Neural cell (in vitro differentiated cells): ENCODE data around the gene CNR2. TPM values are rescaled to one million over a fixed set of nuclear protein-coding genes. Genes with fewer than 3 reads are reported as not detected.

ENCODE experiments used
- H2AFZ ChIP-seq: fragments of 200-600, 300-800 bp; sonication (generic), shearing (Covaris generic); 2 replicates; pipeline ENCODE4 v1.6.0; 2014; ENCODE audit warnings: low read depth, mild to moderate bottlenecking, antibody characterized with exemption, low read length, moderate library complexity
- H3F3A ChIP-seq: fragments of 200-600 bp; shearing (Covaris generic); 2 replicates; pipeline ENCODE4 v1.6.1; 2016; ENCODE audit warnings: mild to moderate bottlenecking, moderate library complexity, mixed read lengths, antibody characterized with exemption, low read length; ENCODE audit not compliant: insufficient read depth, poor library complexity, severe bottlenecking
- H3K27ac ChIP-seq: fragments of 200-600, 300-800 bp; sonication (generic), shearing (Covaris generic); 2 replicates; pipeline ENCODE4 v1.5.1; 2014; ENCODE audit warnings: mild to moderate bottlenecking, low read length, moderate library complexity
- H3K27me3 ChIP-seq: fragments of 300-800, 200-600 bp; sonication (generic), shearing (Covaris generic); 2 replicates; pipeline ENCODE4 v1.6.0; 2014; ENCODE audit warnings: mild to moderate bottlenecking, low read depth, low read length, moderate library complexity; ENCODE audit not compliant: insufficient read depth
- H3K36me3 ChIP-seq: fragments of 300-800, 200-600 bp; sonication (generic), shearing (Covaris generic); 2 replicates; pipeline ENCODE4 v1.5.1; 2014; ENCODE audit warnings: mild to moderate bottlenecking, antibody characterized with exemption, low read length, moderate library complexity; ENCODE audit not compliant: insufficient read depth
- H3K4me2 ChIP-seq: fragments of 300-800, 200-600 bp; sonication (generic), shearing (Covaris generic); 2 replicates; pipeline ENCODE4 v1.6.0; 2014; ENCODE audit warnings: mild to moderate bottlenecking, low read length
- H3K4me3 ChIP-seq: fragments of 300-800, 200-600 bp; sonication (generic), shearing (Covaris generic); 2 replicates; pipeline ENCODE4 v1.5.1; 2014; ENCODE audit warnings: mild to moderate bottlenecking, low read length, moderate library complexity
- H3K79me2 ChIP-seq: fragments of 200-600 bp; shearing (Covaris generic); replicated peaks from 2 replicates; pipeline ENCODE4 v1.6.0; 2014; ENCODE audit warnings: mild to moderate bottlenecking, low read length, moderate library complexity; ENCODE audit not compliant: insufficient read depth
- H3K9ac ChIP-seq: fragments of 300-800, 200-600 bp; sonication (generic), shearing (Covaris generic); 2 replicates; pipeline ENCODE4 v1.6.1; 2016; ENCODE audit warnings: mild to moderate bottlenecking, low read length, mixed read lengths
- H3K9me2 ChIP-seq: fragments of 200-600 bp; shearing (Covaris generic); 2 replicates; pipeline ENCODE4 v1.6.1; 2016; ENCODE audit warnings: mild to moderate bottlenecking, low read length, mixed read lengths; ENCODE audit not compliant: insufficient read depth
- H3K9me3 ChIP-seq: fragments of 200-600, 300-800 bp; sonication (generic), shearing (Covaris generic); 2 replicates; pipeline ENCODE4 v1.6.1; 2016; ENCODE audit warnings: mild to moderate bottlenecking, mixed run types, low read length, moderate library complexity, mixed read lengths
- H4K20me1 ChIP-seq: fragments of 200-600 bp; shearing (Covaris generic); 2 replicates; pipeline ENCODE4 v1.6.1; 2016; ENCODE audit warnings: mild to moderate bottlenecking, mixed run types; ENCODE audit not compliant: insufficient read depth
- EP300 ChIP-seq: fragments of 450-650 bp; conservative IDR thresholded peaks from 2 replicates; pipeline ENCODE4 v1.6.1; 2014; ENCODE audit warnings: antibody characterized with exemption, mild to moderate bottlenecking, moderate library complexity; ENCODE audit not compliant: poor library complexity, severe bottlenecking
- EZH2 ChIP-seq: fragments of 200-600, 300-800 bp; shearing (Covaris generic), sonication (generic); IDR thresholded peaks from 2 replicates; pipeline ENCODE4 v1.6.1; 2014; ENCODE audit warnings: antibody characterized with exemption, low read length, borderline replicate concordance, mild to moderate bottlenecking; ENCODE audit not compliant: insufficient read depth, poor library complexity, severe bottlenecking
- MXI1 ChIP-seq: fragments of 450-650 bp; conservative IDR thresholded peaks from 2 replicates; pipeline ENCODE4 v1.6.1; 2014; ENCODE audit warnings: antibody characterized with exemption, mild to moderate bottlenecking; ENCODE audit not compliant: poor library complexity, severe bottlenecking
- POLR2AphosphoS5 ChIP-seq: IDR thresholded peaks from 2 replicates; pipeline ENCODE4 v1.6.1; 2012
- RAD21 ChIP-seq: fragments of 450-650 bp; conservative IDR thresholded peaks from 2 replicates; pipeline ENCODE4 v1.6.1; 2014; ENCODE audit warnings: antibody characterized with exemption, mild to moderate bottlenecking, moderate library complexity
- SMC3 ChIP-seq: fragments of 450-650 bp; conservative IDR thresholded peaks from 2 replicates; pipeline ENCODE4 v1.6.1; 2014; ENCODE audit warnings: antibody characterized with exemption, mild to moderate bottlenecking, moderate library complexity; ENCODE audit not compliant: poor library complexity
- TAF1 ChIP-seq: IDR thresholded peaks from 2 replicates; pipeline ENCODE4 v1.6.1; 2012; ENCODE audit warnings: low read depth
- polyA plus RNA-seq: library from polyadenylated mRNA; depleted of rRNA; stranded (reverse); fragments of >200 nt; gene quantifications from 2 replicates; pipeline ENCODE4 v1.2.3, GENCODE V29; 2014
- TF ChIP-seq, protein P1 (sequence below): fragments of 450-650 bp; IDR thresholded peaks from 2 replicates; pipeline ENCODE4 v1.5.1; 2014; ENCODE audit warnings: antibody characterized with exemption, mild to moderate bottlenecking, moderate library complexity; ENCODE audit not compliant: poor library complexity, severe bottlenecking
- TF ChIP-seq, protein P2 (sequence below): IDR thresholded peaks from 2 replicates; pipeline ENCODE4 v1.6.1; 2012; ENCODE audit warnings: borderline replicate concordance

CNR2 gene
- polyA plus RNA-seq, 1 donor from 2014 or later: not detected

DNA sequence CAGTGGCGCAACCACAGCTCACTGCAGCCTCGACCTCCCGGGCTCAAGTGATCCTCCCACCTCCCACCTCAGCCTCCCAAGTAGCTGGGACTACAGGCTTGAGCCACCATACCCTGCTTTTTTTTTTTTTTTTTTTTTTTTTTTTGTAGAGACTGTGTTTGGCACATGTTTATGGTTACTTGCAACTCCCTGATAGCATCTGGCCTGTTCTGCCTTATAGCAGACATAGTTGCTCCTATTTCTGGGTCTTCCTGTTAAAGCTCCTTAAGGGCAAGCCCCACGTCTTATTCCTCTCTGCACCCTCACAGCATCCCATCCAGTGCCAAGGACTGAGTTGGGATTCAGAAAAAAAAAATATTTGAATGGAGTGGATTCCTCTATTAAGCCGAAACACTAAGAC lies 17.1 kb upstream of the CNR2 start:
- Histone ChIP-seq H3K9me2 (no peaks in the 10 kb centered on the region), H3K36me3 (no peaks in the 10 kb centered on the region), H3K27ac (no peak overlapping the region), H3K79me2 (no peaks in the 10 kb centered on the region), H4K20me1 (no peaks in the 10 kb centered on the region), H3K9me3 (no peaks in the 10 kb centered on the region), H3K4me2 (no peak overlapping the region), H3K9ac (no peak overlapping the region), H3K4me3 (no peak overlapping the region), H2AFZ (no peak overlapping the region), H3F3A (no peaks in the 10 kb centered on the region), H3K27me3 (no peaks in the 10 kb centered on the region)
- TF ChIP-seq EZH2 (no peak), MXI1 (no peak), SMC3 (no peak), TAF1 (no peak), RAD21 (no peak), POLR2AphosphoS5 (no peak), EP300 (no peak)
- TF ChIP-seq, protein P1, sequence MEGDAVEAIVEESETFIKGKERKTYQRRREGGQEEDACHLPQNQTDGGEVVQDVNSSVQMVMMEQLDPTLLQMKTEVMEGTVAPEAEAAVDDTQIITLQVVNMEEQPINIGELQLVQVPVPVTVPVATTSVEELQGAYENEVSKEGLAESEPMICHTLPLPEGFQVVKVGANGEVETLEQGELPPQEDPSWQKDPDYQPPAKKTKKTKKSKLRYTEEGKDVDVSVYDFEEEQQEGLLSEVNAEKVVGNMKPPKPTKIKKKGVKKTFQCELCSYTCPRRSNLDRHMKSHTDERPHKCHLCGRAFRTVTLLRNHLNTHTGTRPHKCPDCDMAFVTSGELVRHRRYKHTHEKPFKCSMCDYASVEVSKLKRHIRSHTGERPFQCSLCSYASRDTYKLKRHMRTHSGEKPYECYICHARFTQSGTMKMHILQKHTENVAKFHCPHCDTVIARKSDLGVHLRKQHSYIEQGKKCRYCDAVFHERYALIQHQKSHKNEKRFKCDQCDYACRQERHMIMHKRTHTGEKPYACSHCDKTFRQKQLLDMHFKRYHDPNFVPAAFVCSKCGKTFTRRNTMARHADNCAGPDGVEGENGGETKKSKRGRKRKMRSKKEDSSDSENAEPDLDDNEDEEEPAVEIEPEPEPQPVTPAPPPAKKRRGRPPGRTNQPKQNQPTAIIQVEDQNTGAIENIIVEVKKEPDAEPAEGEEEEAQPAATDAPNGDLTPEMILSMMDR: no peak
- TF ChIP-seq, protein P2, sequence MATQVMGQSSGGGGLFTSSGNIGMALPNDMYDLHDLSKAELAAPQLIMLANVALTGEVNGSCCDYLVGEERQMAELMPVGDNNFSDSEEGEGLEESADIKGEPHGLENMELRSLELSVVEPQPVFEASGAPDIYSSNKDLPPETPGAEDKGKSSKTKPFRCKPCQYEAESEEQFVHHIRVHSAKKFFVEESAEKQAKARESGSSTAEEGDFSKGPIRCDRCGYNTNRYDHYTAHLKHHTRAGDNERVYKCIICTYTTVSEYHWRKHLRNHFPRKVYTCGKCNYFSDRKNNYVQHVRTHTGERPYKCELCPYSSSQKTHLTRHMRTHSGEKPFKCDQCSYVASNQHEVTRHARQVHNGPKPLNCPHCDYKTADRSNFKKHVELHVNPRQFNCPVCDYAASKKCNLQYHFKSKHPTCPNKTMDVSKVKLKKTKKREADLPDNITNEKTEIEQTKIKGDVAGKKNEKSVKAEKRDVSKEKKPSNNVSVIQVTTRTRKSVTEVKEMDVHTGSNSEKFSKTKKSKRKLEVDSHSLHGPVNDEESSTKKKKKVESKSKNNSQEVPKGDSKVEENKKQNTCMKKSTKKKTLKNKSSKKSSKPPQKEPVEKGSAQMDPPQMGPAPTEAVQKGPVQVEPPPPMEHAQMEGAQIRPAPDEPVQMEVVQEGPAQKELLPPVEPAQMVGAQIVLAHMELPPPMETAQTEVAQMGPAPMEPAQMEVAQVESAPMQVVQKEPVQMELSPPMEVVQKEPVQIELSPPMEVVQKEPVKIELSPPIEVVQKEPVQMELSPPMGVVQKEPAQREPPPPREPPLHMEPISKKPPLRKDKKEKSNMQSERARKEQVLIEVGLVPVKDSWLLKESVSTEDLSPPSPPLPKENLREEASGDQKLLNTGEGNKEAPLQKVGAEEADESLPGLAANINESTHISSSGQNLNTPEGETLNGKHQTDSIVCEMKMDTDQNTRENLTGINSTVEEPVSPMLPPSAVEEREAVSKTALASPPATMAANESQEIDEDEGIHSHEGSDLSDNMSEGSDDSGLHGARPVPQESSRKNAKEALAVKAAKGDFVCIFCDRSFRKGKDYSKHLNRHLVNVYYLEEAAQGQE: no peak

DNA sequence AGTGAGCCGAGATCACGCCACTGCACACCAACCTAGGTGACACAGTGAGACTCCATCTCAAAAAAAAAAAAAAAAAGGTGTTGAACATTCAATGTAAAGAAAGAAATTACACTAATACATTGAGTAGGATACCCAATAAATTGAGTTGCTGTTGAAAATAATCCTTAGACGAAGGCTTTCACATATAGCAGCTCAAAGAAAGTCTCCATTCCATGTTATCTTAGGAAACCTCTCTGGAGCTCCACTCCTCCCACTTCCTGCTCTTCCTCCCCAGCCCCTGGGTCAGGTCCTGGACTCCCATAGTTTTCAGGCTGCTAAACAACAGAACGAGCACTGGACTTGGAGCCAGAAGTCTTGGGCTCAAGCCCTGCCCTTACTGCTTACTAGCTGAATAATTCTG lies 15.6 kb upstream of the CNR2 start:
- Histone ChIP-seq H3K9ac (no peak overlapping the region), H4K20me1 (no peaks in the 10 kb centered on the region), H3K27ac (no peak overlapping the region), H3K36me3 (no peaks in the 10 kb centered on the region), H3F3A (no peaks in the 10 kb centered on the region), H3K79me2 (no peaks in the 10 kb centered on the region), H3K27me3 (no peaks in the 10 kb centered on the region), H2AFZ (no peak overlapping the region), H3K9me3 (no peaks in the 10 kb centered on the region), H3K4me3 (no peak overlapping the region), H3K4me2 (no peak overlapping the region), H3K9me2 (no peaks in the 10 kb centered on the region)
- TF ChIP-seq, protein P2: no peak
- TF ChIP-seq, protein P1: no peak
- TF ChIP-seq SMC3 (no peak), MXI1 (no peak)
